ENCODE data around the gene TXNDC17.
"Not testable (repeated sequence)": the region's sequence is repeated elsewhere in the genome, so short reads cannot be mapped to it uniquely, and the experiment has no call there.

TXNDC17 gene

DNA sequence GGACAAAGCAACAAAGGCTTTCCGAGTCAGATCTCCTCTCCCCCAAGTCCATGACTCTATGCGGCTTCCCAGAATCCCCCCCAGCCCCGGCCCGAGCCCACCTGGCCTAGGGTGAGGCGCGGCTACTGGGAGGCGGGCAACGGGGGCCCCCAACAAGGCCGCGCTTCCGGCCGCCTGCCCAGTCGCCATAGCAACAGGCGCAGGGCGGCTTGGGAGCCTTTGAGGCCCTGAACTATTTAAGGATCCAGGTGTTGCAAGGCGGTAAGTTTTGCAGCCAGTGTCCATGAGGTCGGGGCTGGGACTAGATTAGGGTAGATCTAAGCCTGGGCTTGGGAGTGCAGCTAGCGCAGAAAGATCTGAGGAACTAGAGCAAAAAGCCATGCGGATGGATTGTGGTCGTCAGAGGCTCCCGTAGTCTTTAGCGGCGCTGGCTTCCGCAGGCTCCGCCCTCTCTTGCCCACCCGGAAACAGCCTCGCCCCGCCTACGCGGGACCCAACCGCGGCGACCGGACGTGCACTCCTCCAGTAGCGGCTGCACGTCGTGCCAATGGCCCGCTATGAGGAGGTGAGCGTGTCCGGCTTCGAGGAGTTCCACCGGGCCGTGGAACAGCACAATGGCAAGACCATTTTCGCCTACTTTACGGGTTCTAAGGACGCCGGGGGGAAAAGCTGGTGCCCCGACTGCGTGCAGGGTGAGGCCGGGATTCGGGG lies at the start of gene TXNDC17, which contains the start of gene KIAA0753:
Gene TXNDC17 (plus strand): TSS at position 525 of the 711 bp plus-strand sequence. CDS start 23 bp downstream, at position 548.
Gene KIAA0753 (minus strand): TSS at position 176 of the 711 bp plus-strand sequence. CDS start 5,608 bp downstream, outside the sequence.
- no peak for DNase-seq

DNA sequence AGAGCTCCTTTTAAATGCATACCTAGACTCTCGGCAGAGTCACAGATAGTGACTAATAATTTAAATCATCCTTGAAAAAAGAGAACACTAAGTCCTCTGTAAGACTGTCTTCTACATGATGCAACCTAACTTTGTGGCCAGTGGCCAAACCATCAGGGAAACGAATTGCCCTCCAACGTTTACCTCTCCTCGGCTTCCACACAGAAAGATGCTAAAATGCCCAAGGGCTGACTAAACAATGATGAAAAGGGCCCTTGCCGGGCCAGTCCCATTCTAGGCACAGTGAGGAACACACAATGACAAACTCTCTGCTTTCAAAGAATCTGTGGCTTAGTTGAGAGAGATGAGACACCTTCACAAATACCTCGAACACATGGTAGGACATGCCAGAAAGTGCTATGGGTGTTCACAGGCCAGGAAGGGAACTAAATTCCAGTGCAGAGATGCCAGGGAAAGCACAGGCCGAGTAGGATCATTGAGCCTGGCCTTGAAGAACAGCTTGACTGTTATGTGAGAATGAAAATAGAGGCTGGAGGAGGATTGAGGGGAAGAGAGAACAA lies 49.2 kb upstream of the TXNDC17 start:
- no peak for DNase-seq

DNA sequence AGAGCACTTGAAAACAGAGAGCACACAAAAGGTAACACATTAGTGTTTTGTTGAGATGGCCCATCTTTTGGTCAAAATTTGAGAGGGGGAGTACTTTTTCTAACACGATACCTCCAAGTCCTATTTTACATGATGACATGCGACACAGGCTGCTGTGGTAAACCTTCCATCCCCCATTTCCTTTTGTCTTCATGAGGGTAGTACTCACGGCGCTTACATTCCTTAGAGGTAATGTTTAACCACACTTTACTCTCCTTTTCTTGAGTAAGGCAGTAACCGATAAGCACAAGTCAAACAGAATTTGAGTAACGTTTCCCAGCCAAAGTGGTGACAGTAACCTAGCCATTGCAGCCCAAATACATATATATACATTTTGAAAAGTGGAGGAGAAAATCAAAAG lies 48.7 kb upstream of the TXNDC17 start:
- no peak for DNase-seq

DNA sequence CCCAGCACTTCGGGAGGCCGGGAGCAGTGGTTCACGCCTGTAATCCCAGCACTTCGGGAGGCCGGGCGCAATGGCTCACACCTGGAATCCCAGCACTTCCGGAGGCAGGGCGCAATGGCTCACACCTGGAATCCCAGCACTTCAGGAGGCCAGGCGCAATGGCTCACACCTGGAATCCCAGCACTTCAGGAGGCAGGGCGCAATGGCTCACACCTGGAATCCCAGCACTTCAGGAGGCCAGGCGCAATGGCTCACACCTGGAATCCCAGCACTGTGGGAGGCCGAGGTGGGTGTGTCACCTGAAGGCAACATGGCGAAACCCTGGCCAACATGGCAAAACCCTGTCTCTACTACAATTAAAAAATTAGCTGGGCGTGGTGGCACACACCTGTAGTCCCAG lies 47.5 kb upstream of the TXNDC17 start:
- not testable (repeated sequence) for DNase-seq

DNA sequence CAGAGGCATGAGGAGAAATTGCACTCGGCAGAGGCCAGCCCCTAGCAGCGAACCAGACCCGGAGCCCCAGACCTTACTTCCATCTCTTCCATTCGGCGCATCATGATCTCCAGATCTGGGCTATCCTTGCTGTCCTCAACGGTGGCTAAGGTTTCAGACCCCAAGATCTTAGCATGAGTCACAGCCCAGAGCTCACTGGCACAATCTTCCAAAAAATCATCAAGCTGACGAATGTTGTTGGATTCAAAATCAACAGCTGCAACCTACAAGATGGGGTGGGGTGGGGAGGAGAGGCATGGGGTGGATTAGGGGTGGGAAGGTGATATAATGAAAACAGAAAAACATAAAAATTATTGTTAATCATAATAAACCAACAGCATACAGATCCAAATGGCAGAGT lies 44.8 kb upstream of the TXNDC17 start:
- no peak for DNase-seq

DNA sequence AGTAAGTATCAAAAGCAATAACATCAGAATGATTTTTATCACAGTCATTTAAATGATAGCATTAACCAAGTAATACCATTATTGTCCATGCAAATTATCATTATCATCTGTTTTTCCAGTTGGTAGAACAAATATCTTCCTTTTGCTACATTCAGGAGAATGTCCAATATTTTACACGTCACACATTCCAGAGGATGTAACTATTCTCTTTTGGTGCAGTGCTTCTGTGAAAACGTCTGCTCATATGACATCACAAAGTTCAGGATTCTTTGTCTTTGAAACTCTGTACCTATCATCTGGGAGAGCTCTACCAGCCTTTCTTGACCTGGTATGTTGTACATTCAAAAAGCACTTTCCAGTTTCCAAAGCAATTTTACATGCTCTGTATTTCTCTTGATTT lies 44.3 kb upstream of the TXNDC17 start:
- no peak for DNase-seq

DNA sequence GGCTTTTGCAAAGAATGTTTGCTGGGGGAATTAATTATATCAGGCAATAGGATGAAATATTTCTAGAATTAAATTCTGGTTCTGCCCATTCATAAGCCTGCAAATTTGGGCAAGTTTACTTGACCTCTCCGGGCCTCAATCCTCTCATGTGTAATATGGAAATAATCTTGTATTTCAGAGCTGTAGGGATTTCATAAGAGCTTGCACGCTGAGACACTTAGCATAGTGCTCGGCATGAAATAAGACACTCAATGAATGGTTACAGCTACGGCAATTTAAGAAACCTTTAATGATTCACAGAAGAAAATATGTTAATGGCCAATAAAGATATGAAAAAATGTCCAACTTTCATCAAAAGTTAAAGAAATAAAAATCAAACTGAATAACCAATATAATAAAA lies 43.9 kb upstream of the TXNDC17 start:
- DNase-seq = no peak

DNA sequence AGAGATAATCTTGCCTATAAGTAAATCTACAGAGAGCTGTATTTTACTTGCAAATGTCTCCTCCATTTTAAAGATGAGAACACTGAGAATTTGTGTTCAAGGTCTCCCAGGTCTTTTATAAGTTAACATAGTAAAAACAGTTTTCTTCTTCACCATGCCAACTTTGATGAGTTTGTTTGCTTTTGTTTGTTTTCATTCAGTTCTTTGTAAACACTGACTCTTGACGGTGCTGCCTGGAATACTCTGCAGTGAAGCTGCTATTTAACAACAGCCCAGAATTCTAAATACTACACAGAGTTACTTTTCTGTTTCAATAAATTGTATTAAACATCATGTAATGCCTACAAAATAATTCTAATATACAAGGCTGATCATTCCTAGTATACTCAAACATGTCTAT lies 43.1 kb upstream of the TXNDC17 start:
- DNase-seq = no peak

DNA sequence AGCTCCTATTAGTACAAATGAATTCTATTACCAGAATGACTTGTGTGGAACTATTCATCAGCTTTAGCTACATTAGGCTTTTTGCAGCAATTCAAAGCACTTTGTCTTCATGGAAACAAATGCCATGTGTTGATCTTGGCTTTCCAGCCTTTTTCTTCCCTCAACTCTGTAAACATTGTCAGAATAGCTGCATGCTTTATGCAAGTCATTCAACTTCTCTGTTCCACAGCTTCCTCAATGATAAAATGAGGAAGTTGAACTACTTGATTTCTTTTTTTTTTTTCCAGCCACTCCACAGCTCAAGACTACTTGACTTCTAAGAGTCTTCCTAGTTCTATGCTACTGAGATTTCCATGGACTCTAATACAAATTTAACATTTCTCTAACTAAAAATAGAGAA lies 41.5 kb upstream of the TXNDC17 start:
- DNase-seq = no peak

DNA sequence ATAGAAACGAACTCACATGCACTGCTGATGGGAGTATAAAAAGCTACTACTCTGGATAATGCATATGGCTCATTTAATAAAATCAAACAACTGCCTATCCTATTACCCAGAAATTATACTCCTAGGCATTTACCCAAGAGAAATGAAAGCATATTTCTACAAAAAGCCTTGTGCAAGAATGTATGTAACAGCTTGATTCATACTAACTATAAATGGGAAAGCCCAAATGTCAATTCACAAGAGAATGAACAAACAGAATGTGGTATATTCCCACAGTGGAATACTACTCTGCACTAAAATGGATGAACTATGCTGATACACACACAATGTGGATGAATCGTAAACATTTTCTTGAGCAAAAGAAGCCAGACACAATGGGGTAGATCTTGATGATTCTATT lies 38.7 kb upstream of the TXNDC17 start:
- no peak for DNase-seq

DNA sequence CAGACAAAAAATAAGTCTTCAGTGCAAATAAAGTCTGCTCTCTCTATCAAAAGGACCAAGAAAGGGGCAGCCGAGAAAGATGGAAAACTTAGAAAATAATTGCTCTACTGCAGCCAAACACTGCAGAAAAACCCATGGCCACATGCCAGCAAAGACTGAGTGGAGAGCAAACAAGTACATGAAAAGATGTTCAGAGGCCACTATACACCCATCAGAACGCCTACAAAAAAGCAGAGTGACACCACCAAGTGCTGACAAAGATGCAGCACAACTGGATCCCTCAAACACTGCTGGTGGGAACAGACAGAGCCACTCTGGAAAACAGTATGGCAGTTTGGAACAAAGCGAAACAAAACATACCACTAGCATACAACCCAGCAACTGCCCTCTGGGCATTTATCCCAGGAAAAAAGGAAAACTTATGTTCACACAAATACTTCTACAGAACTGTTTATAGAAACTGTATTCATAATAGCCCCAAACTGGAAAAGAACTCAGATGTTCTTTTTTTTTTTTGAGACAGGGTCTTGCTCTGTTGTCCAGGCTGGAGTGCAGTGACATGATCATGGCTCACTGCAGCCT lies 37.0 kb upstream of the TXNDC17 start:
- no peak for DNase-seq

DNA sequence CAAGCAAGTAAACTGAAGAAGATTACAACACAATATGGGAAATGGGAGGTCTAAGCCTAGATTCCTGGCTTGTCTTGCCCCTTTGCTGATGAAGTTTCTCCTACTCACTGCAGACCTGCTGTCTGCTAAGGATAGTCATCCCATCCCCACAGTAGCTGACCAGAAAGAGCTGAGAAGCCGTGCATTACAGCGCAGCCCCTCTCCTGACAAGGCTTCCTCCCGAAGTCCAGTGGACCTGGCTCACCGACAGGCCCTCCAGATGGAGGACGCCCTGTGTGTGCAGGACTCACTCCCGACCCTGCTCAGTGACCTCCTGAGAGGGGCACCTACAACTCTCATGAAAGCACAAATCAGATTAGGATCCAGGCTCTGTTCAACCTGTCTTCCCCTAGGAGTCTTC lies 35.7 kb upstream of the TXNDC17 start:
- DNase-seq = no peak

DNA sequence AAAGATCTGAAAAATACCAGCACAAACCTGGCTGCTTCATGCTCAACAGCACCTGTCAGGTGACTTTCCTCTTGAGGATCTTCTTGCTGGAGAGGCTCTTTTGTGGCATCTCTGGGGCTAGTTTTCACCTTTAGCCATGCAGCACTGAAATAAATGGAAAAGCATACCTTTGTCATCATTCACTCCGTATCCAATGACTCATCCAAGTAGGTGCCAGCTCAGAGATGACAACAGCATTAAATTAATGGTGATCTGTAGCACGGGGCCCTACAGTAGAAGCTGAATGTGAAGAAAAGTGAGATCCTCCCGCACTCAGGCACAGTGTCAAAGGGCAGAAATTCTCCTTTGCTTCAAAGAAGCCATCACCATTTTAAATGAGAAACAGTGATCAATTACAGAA lies 32.5 kb upstream of the TXNDC17 start:
- DNase-seq = no peak

DNA sequence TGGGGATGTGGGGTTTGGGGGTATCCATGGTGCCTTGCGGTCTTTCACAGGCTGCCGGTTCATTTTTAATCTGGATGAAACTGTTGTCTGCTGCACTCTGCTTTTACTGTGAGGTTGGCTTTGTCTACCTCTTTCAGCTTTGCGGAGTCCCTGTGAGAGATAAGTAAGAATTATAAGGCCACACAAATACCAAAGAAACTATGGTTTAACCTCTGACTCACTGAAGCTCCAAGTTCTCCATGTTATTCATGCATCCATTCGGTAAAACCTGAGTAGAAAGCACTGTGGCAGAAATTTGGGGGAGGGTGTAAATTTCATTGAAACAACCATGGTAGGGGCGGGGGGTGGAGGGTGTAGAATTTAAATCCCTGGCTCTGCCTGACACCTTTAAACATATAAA lies 30.8 kb upstream of the TXNDC17 start:
- DNase-seq = no peak

DNA sequence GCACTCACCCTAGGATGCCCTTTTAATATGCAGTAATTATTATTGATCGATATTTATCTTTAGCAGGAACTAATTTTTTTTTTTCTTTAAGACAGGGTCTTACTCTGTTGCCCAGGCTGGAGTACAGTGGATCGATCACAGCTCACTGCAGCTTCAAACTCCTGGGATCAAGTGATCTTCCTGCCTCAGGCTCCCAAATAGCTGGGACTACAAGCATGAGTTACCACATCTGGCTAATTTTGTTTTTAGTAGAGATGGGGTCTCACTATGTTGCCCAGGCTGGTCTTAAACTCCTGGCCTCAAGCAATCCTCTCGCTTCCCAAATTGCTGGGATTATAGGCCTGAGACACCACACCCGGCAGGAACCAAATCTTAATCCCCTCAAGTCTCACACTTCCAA lies 29.6 kb upstream of the TXNDC17 start:
- no peak for DNase-seq

DNA sequence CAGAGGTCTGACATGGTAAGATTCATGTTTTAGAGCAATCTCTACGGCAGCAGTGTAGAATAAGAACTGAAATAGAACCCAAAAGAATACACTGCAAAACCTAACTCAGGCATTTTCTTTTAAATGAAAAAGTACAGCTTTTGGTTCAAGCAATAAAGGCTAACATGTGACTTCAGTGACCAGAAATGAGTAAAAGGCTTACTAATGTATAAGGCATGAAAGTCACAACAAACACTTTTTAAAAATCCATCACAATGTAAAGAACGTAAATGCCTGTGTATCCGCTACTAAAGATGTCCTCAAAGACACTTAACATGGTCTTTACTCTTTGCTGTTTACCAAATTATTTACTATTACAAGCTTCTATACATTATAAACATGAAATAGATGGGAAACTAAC lies 16.9 kb upstream of the TXNDC17 start:
- no peak for DNase-seq

DNA sequence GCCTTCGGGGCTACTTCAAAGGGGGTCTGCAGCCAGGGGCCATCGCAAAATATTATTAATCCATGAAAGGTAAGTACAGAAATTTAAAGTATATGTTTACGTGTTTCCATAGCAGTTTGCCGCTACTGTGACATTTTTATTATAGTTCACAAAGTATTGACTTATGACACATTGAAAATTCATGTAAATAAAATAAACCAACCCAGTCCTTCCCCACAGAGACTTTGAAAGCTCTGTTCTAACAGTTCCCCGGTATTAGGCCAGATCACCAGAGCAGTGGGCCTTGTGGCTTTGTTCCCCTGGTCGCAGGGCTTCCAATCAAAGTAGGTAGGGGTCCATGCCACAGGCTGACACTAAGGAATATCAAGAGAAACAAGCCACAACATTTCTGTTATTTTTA lies 14.2 kb upstream of the TXNDC17 start:
- no peak for DNase-seq

DNA sequence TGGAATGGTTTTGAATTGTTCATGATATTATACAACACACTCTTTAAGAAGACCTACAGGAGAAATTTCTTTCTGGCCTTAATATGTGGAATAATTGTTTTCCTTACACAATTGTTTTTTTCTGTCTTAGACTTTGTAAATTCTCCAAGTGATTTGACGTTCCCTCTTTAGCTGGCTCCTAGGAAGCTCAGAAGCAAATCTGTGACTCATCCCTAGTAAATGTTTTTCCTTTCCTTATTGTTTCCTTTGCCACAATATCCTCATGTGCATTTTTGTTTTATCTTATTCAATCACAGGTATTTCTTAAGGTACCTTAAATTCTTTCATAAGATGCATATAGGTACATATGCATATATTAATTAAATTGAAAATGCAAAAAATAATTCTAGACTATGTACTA lies 13.8 kb upstream of the TXNDC17 start:
- DNase-seq = no peak

DNA sequence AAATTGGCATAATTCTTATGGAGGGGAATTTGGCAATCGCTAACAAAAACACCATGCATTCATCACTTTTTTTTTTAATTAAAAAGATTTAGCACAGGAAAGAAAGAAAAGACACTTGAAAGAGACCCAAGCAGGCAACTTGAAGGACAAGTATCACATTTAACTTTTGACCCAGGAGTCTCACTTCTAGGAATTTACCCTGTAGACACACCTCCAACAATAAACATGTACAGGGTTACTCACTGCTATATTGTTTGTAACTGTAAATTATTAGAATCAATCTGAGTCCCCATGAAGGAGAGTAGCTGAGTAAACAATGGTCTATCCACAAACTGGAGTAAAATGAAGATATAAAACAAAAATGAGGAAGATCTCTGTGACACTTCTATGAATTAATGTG lies 10.5 kb upstream of the TXNDC17 start:
- DNase-seq = no peak

DNA sequence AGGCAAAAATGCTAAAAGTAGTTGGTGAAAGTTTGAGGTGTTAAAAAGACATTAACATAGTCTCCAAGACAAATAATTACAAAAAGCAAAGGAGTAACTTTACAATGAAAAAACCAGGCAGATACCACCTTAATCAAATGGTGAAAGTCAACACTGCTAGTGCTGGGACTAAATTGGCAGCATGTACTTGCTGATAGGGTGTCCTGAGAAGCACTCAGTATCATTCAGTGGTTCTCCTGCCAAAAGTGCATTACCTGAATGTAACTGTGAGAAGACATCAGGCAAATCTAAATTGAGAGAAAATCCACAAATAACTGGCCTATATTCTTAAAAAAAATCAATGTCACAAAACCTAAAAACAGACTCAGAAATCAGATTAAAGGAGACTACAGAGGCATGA lies 8.3 kb upstream of the TXNDC17 start:
- DNase-seq = no peak

DNA sequence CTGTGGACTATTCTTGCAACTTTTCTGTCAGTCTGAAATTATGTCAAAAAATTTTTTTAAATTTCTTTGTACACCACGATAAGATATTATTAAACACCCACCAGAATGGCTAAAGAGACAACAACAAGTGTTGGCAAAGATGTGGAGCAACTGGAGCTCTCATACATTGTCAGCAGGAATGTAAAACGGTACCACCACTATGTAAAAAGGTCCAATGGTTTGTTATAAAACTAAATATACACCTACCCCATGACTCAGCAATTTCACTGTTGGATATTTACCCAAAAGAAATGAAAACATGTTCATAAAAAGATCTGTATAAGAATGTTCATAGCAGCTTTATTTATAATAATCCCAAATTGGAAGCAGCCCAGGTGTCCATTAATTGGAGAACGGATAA lies 7.6 kb upstream of the TXNDC17 start:
- DNase-seq = no peak

DNA sequence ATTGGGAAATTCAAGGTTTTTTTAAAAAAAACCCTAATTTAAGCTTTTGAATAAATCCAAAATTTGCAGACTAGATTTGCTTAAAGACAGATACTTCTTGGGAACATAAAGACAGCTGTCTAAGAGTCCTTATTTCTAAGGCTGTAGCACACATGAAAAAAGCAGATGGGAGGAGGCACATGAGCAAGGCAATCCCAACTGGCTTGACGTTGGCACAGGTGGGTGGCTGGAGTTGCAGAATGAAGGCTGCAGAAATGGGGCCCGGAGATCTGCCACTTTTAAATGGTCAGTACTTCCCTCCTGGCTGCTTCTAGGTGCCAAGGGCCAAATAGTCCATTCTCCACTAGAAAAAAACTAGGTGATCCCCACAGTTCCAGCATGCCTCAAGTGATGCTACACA lies 4.8 kb upstream of the TXNDC17 start:
- DNase-seq = no peak

DNA sequence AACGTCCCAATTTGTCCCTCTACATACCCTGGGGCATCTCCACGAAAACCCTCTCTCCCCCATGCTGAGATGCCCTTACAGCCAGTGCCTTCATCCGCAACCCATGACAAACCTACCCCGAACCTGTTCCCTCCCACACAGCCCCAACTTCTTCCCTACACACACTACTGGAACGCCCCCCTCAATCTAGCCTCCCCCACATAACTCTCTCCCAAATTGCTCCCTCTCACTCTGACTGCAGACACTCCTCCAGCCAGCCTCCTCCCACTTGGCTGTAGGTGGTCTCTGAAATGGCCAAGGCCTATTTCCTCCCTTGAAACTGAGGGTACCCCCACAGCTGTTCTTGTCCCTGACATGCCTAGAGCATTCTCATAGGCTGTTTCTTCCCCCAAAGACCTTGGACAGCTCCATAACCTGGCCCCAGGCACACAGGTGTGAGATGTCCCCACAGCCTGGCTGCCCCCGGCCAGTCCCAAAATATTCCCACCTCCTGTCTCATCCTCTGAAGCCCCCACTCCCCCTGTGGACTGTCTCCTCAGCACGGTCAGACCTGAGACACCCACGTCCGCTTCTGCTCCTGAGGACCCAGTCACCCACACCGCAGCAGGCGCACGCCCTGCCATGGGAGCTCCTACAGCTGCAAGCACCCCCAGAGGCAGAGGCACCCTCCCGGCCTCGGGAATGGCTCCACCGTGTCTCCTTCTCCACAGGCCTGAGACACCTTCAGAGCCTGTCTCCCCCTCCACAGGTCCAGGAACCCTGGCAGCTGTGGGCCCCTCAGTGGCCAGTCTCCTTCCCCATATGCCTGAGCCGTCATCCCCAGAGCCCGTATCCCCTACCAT lies 4.0 kb upstream of the TXNDC17 start:
- DNase-seq = no peak

DNA sequence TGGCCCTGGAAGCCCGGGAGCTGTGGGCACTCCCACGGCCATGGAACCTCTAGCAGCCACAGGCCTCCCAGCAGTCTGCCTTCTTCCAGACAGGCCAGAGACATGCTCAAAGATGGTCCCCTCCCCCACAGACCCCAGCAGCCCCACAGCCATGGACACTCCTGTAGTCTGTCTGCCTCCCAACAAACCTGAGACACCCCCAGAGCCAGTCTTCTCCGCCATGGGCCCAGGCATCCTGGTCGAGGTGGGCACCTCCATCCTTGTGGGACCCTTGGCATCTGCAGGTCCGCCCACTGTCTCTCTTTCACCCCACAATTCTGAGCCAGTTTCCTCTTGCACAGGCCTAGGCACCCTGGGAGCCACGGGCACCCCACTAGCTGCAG lies 3.4 kb upstream of the TXNDC17 start:
- DNase-seq = no peak

Measured in cortex of kidney (tissue), 1 donor.